SK-N-SH (cell line): ENCODE results near the gene MEA1. TPM values are rescaled to one million over a fixed set of nuclear protein-coding genes. Genes with fewer than 3 reads are reported as not detected.
A peak's percentile ranks its signal among the peaks of the same experiment; 100 is the strongest.

Source experiments
- CTCF ChIA-PET: fragments of 300-600, 350-600 bp; formaldehyde crosslinking; extraction: SDS; loops from one replicate; lab custom pipeline; 2021; lab: Yijun Ruan, JAX
- POLR2A ChIA-PET: fragments of 350-600 bp; sonication (Branson Sonifier 250); formaldehyde crosslinking; extraction: SDS; loops from one replicate; lab custom pipeline; 2020; ENCODE audit warnings: antibody characterized with exemption, inconsistent platforms; lab: Yijun Ruan, JAX
- DNase-seq: peaks from one replicate; pipeline ENCODE4 v3.0.0; 2012
- H2AFZ ChIP-seq: fragments of 200-600 bp; sonication (generic); 2 replicates; pipeline ENCODE4 v1.8.1; 2016; ENCODE audit warnings: antibody characterized with exemption, mild to moderate bottlenecking, low read depth
- H3F3A ChIP-seq: fragments of 200-600 bp; sonication (generic); replicated peaks from 2 replicates; pipeline ENCODE3; 2016; ENCODE audit warnings: antibody characterized with exemption, mild to moderate bottlenecking; ENCODE audit not compliant: insufficient read depth
- H3K27ac ChIP-seq, 2 experiments: fragments of 200-500 bp in 1 of 2; fragments of 200-600 bp in 1 of 2; sonication (Bioruptor generic) in 1 of 2; sonication (generic), shearing (Covaris generic) in 1 of 2; 2 replicates each; pipeline versions ENCODE4 v1.5.1 to v1.6.1; 2014 to 2016; ENCODE audit warnings: low read depth in 2 of 2, inconsistent platforms in 1 of 2, low read length in 1 of 2, mild to moderate bottlenecking in 1 of 2, mixed read lengths in 1 of 2
- H3K27me3 ChIP-seq: fragments of 200-600 bp; sonication (generic), shearing (Covaris generic); 2 replicates; pipeline ENCODE4 v1.6.1; 2016; ENCODE audit warnings: mixed run types; ENCODE audit not compliant: insufficient read depth
- H3K36me3 ChIP-seq, 2 experiments: fragments of 200-500 bp in 1 of 2; fragments of 200-600 bp in 1 of 2; sonication (Bioruptor generic) in 1 of 2; sonication (generic) in 1 of 2; replicated peaks in 1 of 2; 2 replicates each; pipeline versions ENCODE3 to v1.5.1; 2014 to 2016; ENCODE audit warnings: low read length in 1 of 2, mild to moderate bottlenecking in 1 of 2; ENCODE audit not compliant: insufficient read depth in 2 of 2, control insufficient read depth in 1 of 2
- H3K4me1 ChIP-seq, 2 experiments: fragments of 200-500 bp in 1 of 2; fragments of 200-600 bp in 1 of 2; sonication (Bioruptor generic) in 1 of 2; sonication (generic), shearing (Covaris generic) in 1 of 2; 2 replicates each; pipeline versions ENCODE4 v1.5.1 to v1.6.1; 2014 to 2016; ENCODE audit warnings: low read depth in 1 of 2, low read length in 1 of 2, mixed run types in 1 of 2; ENCODE audit not compliant: insufficient read depth in 2 of 2, control insufficient read depth in 1 of 2
- H3K4me2 ChIP-seq: fragments of 200-600 bp; sonication (generic), shearing (Covaris generic); 2 replicates; pipeline ENCODE4 v1.6.1; 2017; ENCODE audit warnings: mixed run types
- H3K4me3 ChIP-seq, 2 experiments: fragments of 200-500 bp in 1 of 2; fragments of 200-600 bp in 1 of 2; sonication (Bioruptor generic) in 1 of 2; sonication (generic), shearing (Covaris generic) in 1 of 2; 2 replicates each; pipeline versions ENCODE4 v1.5.1 to v1.8.1; 2014 to 2016; ENCODE audit warnings: low read depth in 2 of 2, inconsistent platforms in 1 of 2, low read length in 1 of 2, mild to moderate bottlenecking in 1 of 2, mixed read lengths in 1 of 2, moderate library complexity in 1 of 2
- H3K79me2 ChIP-seq: fragments of 200-600 bp; sonication (generic); 2 replicates; pipeline ENCODE4 v1.8.1; 2017; ENCODE audit warnings: mild to moderate bottlenecking; ENCODE audit not compliant: insufficient read depth
- H3K9ac ChIP-seq: fragments of 200-600 bp; sonication (generic); 2 replicates; pipeline ENCODE4 v1.6.1; 2017; ENCODE audit warnings: mixed run types
- H3K9me2 ChIP-seq: fragments of 200-600 bp; sonication (generic); 2 replicates; pipeline ENCODE4 v1.6.1; 2017; ENCODE audit warnings: mixed run types
- H3K9me3 ChIP-seq: fragments of 200-600 bp; sonication (generic); 2 replicates; pipeline ENCODE4 v1.6.1; 2017; ENCODE audit warnings: mixed run types, mild to moderate bottlenecking, moderate library complexity
- H4K20me1 ChIP-seq: fragments of 200-600 bp; sonication (generic); 2 replicates; pipeline ENCODE4 v1.6.1; 2017; ENCODE audit warnings: mild to moderate bottlenecking, mixed run types; ENCODE audit not compliant: insufficient read depth
- CHD2 ChIP-seq: fragments of 150-350 bp; IDR thresholded peaks from 2 replicates; pipeline ENCODE4 v1.6.1; 2018; ENCODE audit warnings: low read length; ENCODE audit not compliant: partially characterized antibody
- EP300 ChIP-seq, 2 experiments: IDR thresholded peaks; 2 replicates each; pipeline versions ENCODE4 v1.4.0 to v1.6.1; 2012; ENCODE audit warnings: borderline replicate concordance in 1 of 2, low read depth in 1 of 2, low read length in 1 of 2
- FOSL2 ChIP-seq: IDR thresholded peaks from 2 replicates; pipeline ENCODE4 v1.4.0; 2012; ENCODE audit warnings: low read depth, mild to moderate bottlenecking, moderate library complexity, borderline replicate concordance
- FOXJ3 ChIP-seq: sonication (generic); formaldehyde crosslinking; IDR thresholded peaks from 2 replicates; pipeline ENCODE4 v1.5.1; 2020; ENCODE audit warnings: mild to moderate bottlenecking, missing genetic modification reagents
- GABPA ChIP-seq: IDR thresholded peaks from 2 replicates; pipeline ENCODE4 v1.4.0; 2012; ENCODE audit warnings: low read depth, mild to moderate bottlenecking
- MEF2A ChIP-seq: IDR thresholded peaks from 2 replicates; pipeline ENCODE4 v1.4.0; 2012; ENCODE audit warnings: low read depth, borderline replicate concordance
- MXI1 ChIP-seq: IDR thresholded peaks from 2 replicates; pipeline ENCODE4 v1.6.1; 2012; ENCODE audit warnings: mild to moderate bottlenecking, low read depth, low read length, improper control_type of control experiment
- NFIC ChIP-seq: IDR thresholded peaks from 2 replicates; pipeline ENCODE4 v1.4.0; 2012; ENCODE audit warnings: borderline replicate concordance
- NRF1 ChIP-seq: IDR thresholded peaks from 2 replicates; pipeline ENCODE4 v1.6.1; 2012; ENCODE audit warnings: low read depth, mild to moderate bottlenecking, low read length
- POLR2AphosphoS5 ChIP-seq: IDR thresholded peaks from 2 replicates; pipeline ENCODE4 v1.6.1; 2012; ENCODE audit warnings: low read depth, low read length
- RAD21 ChIP-seq: IDR thresholded peaks from 2 replicates; pipeline ENCODE4 v1.6.1; 2012; ENCODE audit warnings: mild to moderate bottlenecking, low read length
- RCOR1 ChIP-seq: fragments of 150-350 bp; IDR thresholded peaks from 2 replicates; pipeline ENCODE4 v1.6.1; 2017; ENCODE audit warnings: antibody characterized with exemption, low read length
- RFX5 ChIP-seq: IDR thresholded peaks from 2 replicates; pipeline ENCODE4 v1.6.1; 2012; ENCODE audit warnings: mild to moderate bottlenecking, improper control_type of control experiment, low read length
- RXRA ChIP-seq: IDR thresholded peaks from 2 replicates; pipeline ENCODE4 v1.4.0; 2012; ENCODE audit warnings: low read depth, mild to moderate bottlenecking, borderline replicate concordance
- SMC3 ChIP-seq: IDR thresholded peaks from 2 replicates; pipeline ENCODE4 v1.6.1; 2012; ENCODE audit warnings: low read depth, low read length, improper control_type of control experiment
- TCF12 ChIP-seq: IDR thresholded peaks from 2 replicates; pipeline ENCODE4 v1.4.0; 2012
- WGBS: methylation state at CpG from one replicate; pipeline ENCODE4 v1.1.6; 2017; ENCODE audit warnings: low lambda C conversion rate; 5-methylcytosine and 5-hydroxymethylcytosine counted together
- polyA plus RNA-seq, 3 experiments: library from polyadenylated mRNA; depleted of rRNA; stranded (reverse); fragments of >200 nt; gene quantifications; 2 replicates each; pipeline ENCODE4 v1.2.3, GENCODE V29; 2012
- TF ChIP-seq, protein P1 (sequence below): IDR thresholded peaks from 2 replicates; pipeline ENCODE4 v1.4.0; 2012; ENCODE audit warnings: low read depth, borderline replicate concordance
- TF ChIP-seq, protein P2 (sequence below): fragments of 150-350 bp; IDR thresholded peaks from 2 replicates; pipeline ENCODE4 v1.6.1; 2017; ENCODE audit warnings: antibody characterized with exemption, low read length, low read depth, borderline replicate concordance
- TF ChIP-seq, protein P3 (sequence below): fragments of 200-600 bp; sonication (generic); IDR thresholded peaks from 2 replicates; pipeline ENCODE4 v1.6.1; 2017; ENCODE audit warnings: antibody characterized with exemption, mild to moderate bottlenecking, moderate library complexity
- TF ChIP-seq, protein P4 (sequence below): IDR thresholded peaks from 2 replicates; pipeline ENCODE4; 2012

Gene MEA1
- polyA plus RNA-seq, 1 of the 3 experiments (the other 2 are of a cell fraction), result 171 TPM

DNA sequence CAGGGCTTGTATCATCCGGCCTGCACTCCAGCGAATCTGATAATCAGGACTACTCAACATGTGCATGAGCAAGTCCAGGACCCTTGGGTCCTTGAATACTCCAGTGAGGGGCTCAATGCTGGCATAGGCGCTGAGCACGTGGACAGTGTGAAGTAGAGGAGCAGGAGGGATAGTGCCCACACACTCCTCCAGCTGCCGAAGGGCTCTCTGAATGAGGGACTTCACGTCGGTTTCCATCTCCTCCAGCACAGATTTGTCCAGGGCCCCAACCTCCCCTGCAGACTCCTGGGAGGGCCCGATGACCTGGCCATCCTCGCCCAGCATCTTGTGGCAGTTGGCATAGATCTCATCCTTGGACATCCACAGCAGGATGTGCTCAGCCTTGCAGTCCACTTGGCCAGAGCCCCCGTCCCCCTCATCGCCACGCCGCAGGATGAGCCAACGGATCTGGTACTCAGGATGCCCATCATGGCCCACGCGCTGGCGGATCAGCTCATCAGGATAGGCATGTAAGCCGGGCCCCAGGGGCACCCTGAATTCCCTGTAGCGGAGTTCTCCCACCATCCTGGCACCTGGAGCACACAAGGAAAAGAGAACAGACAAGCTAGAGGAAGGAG lies 38.6 kb upstream of the MEA1 start:
- TF ChIP-seq, protein P1, sequence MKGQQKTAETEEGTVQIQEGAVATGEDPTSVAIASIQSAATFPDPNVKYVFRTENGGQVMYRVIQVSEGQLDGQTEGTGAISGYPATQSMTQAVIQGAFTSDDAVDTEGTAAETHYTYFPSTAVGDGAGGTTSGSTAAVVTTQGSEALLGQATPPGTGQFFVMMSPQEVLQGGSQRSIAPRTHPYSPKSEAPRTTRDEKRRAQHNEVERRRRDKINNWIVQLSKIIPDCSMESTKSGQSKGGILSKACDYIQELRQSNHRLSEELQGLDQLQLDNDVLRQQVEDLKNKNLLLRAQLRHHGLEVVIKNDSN, result no peak
- TF ChIP-seq TCF12, result no peak
- TF ChIP-seq, protein P2, sequence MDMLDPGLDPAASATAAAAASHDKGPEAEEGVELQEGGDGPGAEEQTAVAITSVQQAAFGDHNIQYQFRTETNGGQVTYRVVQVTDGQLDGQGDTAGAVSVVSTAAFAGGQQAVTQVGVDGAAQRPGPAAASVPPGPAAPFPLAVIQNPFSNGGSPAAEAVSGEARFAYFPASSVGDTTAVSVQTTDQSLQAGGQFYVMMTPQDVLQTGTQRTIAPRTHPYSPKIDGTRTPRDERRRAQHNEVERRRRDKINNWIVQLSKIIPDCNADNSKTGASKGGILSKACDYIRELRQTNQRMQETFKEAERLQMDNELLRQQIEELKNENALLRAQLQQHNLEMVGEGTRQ, result no peak
- TF ChIP-seq, protein P3, sequence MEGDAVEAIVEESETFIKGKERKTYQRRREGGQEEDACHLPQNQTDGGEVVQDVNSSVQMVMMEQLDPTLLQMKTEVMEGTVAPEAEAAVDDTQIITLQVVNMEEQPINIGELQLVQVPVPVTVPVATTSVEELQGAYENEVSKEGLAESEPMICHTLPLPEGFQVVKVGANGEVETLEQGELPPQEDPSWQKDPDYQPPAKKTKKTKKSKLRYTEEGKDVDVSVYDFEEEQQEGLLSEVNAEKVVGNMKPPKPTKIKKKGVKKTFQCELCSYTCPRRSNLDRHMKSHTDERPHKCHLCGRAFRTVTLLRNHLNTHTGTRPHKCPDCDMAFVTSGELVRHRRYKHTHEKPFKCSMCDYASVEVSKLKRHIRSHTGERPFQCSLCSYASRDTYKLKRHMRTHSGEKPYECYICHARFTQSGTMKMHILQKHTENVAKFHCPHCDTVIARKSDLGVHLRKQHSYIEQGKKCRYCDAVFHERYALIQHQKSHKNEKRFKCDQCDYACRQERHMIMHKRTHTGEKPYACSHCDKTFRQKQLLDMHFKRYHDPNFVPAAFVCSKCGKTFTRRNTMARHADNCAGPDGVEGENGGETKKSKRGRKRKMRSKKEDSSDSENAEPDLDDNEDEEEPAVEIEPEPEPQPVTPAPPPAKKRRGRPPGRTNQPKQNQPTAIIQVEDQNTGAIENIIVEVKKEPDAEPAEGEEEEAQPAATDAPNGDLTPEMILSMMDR, result no peak
- no peak for TF ChIP-seq CHD2
- no peak for TF ChIP-seq POLR2AphosphoS5
- no peak for TF ChIP-seq RXRA
- no peak for TF ChIP-seq NFIC
- no peak for TF ChIP-seq GABPA
- TF ChIP-seq FOSL2, result no peak
- Histone ChIP-seq H3K27me3 (no peaks in the 10 kb centered on the region), H3K79me2 (peaks cover 48% of the 10 kb centered on the region), H4K20me1 (no peaks in the 10 kb centered on the region), H3K9me2 (no peaks in the 10 kb centered on the region), H3K9ac (peak overlapping the region; percentile 98), H3K27ac (peak overlapping the region in 1 of 2 experiments; percentile 87; a peak in 1 of 4 replicates), H3K4me2 (peak overlapping the region; percentile 99), H3K4me3 (peak overlapping the region; percentile 78 to 95), H3K9me3 (no peaks in the 10 kb centered on the region), H2AFZ (no peak overlapping the region), H3F3A (peaks cover 11% of the 10 kb centered on the region), H3K36me3 (peaks cover 14 to 43% of the 10 kb centered on the region in 2 experiments), H3K4me1 (peaks cover 11 to 26% of the 10 kb centered on the region in 2 experiments; a peak in 3 of 4 replicates)
- ChIA-PET POLR2A (interaction anchor here (2.5 kb wide), 1 partner anchor 24 kb away, joined by 7 read pairs; the partner anchor contains the start of gene PTK7), CTCF (interaction anchor here (1.0 to 2.3 kb wide), 2 partner anchors 78 to 91 kb away, joined by 4 to 6 read pairs; no protein-coding TSS in a partner anchor)
- DNase-seq, result no peak
- WGBS, result 97% methylated on average over 14 of the region's 19 CpGs

DNA sequence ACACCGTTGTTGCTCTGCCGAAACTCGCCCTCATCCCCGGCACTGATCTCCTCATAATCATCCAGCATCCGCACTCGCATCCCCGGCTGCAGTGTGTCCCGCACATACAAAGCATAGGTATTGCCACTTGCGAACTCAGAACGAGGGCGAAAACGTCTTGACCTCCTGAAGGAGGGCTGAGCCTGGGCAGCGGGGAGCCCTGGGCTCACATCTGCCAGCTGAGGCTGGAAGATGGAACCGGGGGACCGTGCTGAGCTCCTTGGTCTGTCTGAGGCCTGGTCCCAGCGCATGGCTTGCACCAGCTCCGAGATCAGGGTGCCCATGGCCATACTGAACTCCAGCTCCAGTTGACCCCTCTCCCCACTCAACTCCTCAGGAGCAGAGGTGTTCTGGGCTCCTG lies 37.2 kb upstream of the MEA1 start:
- Histone ChIP-seq H3K79me2 (peaks cover 35% of the 10 kb centered on the region), H3K27ac (no peak overlapping the region), H3K27me3 (no peaks in the 10 kb centered on the region), H3K4me3 (0 out of 4 replicates have a peak overlapping the region, but pooled peaks of 1 of the 2 experiments have one; percentile 15), H3K4me1 (peaks cover 11 to 26% of the 10 kb centered on the region in 2 experiments; a peak in 3 of 4 replicates), H3K4me2 (peak overlapping the region; percentile 99; the same call in 1 of the 2 replicates), H2AFZ (no peak overlapping the region), H3K9ac (no peak overlapping the region; the same call in 1 of the 2 replicates), H3K9me2 (no peaks in the 10 kb centered on the region), H4K20me1 (no peaks in the 10 kb centered on the region), H3F3A (peaks cover 4% of the 10 kb centered on the region), H3K9me3 (no peaks in the 10 kb centered on the region), H3K36me3 (peaks cover 12 to 54% of the 10 kb centered on the region in 2 experiments)
- TF ChIP-seq NFIC (no peak), RXRA (no peak), MXI1 (no peak), MEF2A (no peak), FOXJ3 (no peak), FOSL2 (no peak), RAD21 (no peak), NRF1 (no peak), EP300 (IDR thresholded peaks at IDR 0.05; ENCODE audit: borderline replicate concordance in 1 of 2, low read depth in 1 of 2, low read length in 1 of 2) (no peak), RFX5 (no peak), RCOR1 (no peak), CHD2 (no peak), SMC3 (no peak)
- TF ChIP-seq, protein P4, sequence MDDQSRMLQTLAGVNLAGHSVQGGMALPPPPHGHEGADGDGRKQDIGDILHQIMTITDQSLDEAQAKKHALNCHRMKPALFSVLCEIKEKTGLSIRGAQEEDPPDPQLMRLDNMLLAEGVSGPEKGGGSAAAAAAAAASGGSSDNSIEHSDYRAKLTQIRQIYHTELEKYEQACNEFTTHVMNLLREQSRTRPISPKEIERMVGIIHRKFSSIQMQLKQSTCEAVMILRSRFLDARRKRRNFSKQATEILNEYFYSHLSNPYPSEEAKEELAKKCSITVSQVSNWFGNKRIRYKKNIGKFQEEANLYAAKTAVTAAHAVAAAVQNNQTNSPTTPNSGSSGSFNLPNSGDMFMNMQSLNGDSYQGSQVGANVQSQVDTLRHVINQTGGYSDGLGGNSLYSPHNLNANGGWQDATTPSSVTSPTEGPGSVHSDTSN, result no peak
- no peak for DNase-seq
- ChIA-PET CTCF (interaction anchor here (1.0 to 2.3 kb wide), 3 partner anchors 79 to 150 kb away, joined by 4 to 6 read pairs (median 5); no protein-coding TSS in a partner anchor), POLR2A (interaction anchor here (0.9 kb wide), 1 partner anchor 27 kb away, joined by 3 read pairs; no protein-coding TSS in a partner anchor)
- WGBS, result 97% methylated on average over 13 of the region's 17 CpGs
